Tibial artery (tissue), 4 donors: ENCODE measurements around the gene ZSCAN10.
"Not testable (repeated sequence)": the region's sequence is repeated elsewhere in the genome, so short reads cannot be mapped to it uniquely, and the experiment has no call there.

ENCODE experiments used
- DNase-seq, 2 donors: peaks; one replicate each; pipeline ENCODE4 v3.0.0-alpha.2; 2019
- H3K27ac ChIP-seq, 2 donors: fragments of 200-600 bp; sonication (generic) in 1 of 2; 1 replicate in 1 of 2; 2 replicates in 1 of 2; pipeline ENCODE4 v1.5.1; 2018 to 2019; ENCODE audit warnings: mild to moderate bottlenecking in 1 of 2
- H3K27me3 ChIP-seq, 2 donors: fragments of 200-600 bp; sonication (generic) in 1 of 2; one replicate each; pipeline versions ENCODE4 v1.5.1 to v1.6.0; 2016 to 2019
- H3K36me3 ChIP-seq, 3 donors: fragments of 200-600 bp; sonication (generic) in 2 of 3; one replicate each; pipeline ENCODE4 v1.5.1; 2016 to 2019; ENCODE audit warnings: mild to moderate bottlenecking in 2 of 3
- H3K4me1 ChIP-seq, 4 donors: fragments of 200-600 bp; sonication (generic) in 2 of 4; 1 replicate in 3 of 4; 2 replicates in 1 of 4; pipeline ENCODE4 v1.5.1; 2016 to 2019
- H3K4me3 ChIP-seq, 2 donors: fragments of 200-600 bp; sonication (generic) in 1 of 2; 1 replicate in 1 of 2; 2 replicates in 1 of 2; pipeline ENCODE4 v1.5.1; 2018 to 2019; ENCODE audit warnings: mild to moderate bottlenecking in 2 of 2
- H3K9me3 ChIP-seq, 3 donors: fragments of 200-600 bp; sonication (generic) in 1 of 3; one replicate each; pipeline ENCODE4 v1.5.1; 2016 to 2019
- intact Hi-C: fragments of 100-400 bp; cut with DNase I; formaldehyde crosslinking; loops from one replicate; pipeline ENCODE4 v1.15.0; 2023; ENCODE audit warnings: low total_unique reads
- TF ChIP-seq, protein P1 (sequence below), 2 experiments: fragments of 200-600 bp in 1 of 2; fragments of 450-650 bp in 1 of 2; IDR thresholded peaks; one replicate each; pipeline ENCODE4 v1.5.1; 2017 to 2019; ENCODE audit warnings: antibody characterized with exemption in 2 of 2, mild to moderate bottlenecking in 1 of 2, moderate library complexity in 1 of 2

Gene ZSCAN10

GRCh38 chr16:3076577-3076976 is 22.5 kb downstream of the ZSCAN10 start:
- H3K4me1 ChIP-seq, result no peaks in the 10 kb centered on the region
- no peaks in the 10 kb centered on the region for H3K36me3 ChIP-seq
- no peaks in the 10 kb centered on the region for H3K9me3 ChIP-seq
- intact Hi-C loops, result no loop called here
- H3K27me3 ChIP-seq, result peaks cover 0 to 17% of the 10 kb centered on the region in 2 donors
- H3K4me3 ChIP-seq, result no peak overlapping the region
- TF ChIP-seq, protein P1, sequence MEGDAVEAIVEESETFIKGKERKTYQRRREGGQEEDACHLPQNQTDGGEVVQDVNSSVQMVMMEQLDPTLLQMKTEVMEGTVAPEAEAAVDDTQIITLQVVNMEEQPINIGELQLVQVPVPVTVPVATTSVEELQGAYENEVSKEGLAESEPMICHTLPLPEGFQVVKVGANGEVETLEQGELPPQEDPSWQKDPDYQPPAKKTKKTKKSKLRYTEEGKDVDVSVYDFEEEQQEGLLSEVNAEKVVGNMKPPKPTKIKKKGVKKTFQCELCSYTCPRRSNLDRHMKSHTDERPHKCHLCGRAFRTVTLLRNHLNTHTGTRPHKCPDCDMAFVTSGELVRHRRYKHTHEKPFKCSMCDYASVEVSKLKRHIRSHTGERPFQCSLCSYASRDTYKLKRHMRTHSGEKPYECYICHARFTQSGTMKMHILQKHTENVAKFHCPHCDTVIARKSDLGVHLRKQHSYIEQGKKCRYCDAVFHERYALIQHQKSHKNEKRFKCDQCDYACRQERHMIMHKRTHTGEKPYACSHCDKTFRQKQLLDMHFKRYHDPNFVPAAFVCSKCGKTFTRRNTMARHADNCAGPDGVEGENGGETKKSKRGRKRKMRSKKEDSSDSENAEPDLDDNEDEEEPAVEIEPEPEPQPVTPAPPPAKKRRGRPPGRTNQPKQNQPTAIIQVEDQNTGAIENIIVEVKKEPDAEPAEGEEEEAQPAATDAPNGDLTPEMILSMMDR (IDR thresholded peaks at IDR 0.05), result no peak
- DNase-seq, result no peak
- no peak overlapping the region for H3K27ac ChIP-seq

DNA sequence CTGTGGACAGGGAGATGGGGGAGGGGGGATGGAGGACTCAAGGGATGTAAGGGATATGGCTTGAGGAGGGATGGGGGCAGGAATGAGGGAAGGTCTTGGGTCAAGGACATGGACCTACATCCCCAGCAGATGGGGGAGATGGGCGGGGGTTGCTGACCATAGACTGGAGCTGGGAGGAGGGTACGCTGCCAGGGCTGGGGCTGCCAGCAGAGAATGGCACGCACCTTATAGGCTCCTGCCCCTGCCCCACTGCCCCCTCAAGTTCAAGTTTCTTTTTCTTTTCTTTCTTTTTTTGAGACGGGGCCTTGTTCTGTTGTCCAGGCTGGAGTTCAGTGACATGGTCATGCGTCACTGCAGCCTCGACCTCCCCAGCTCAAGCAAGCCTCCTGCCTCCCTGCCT is 23.1 kb downstream of the ZSCAN10 start:
- H3K4me3 ChIP-seq, H3K9me3 ChIP-seq, H3K4me1 ChIP-seq, H3K27ac ChIP-seq, H3K36me3 ChIP-seq, intact Hi-C loops, DNase-seq: not testable (repeated sequence)
- H3K27me3 ChIP-seq, result peaks cover 0 to 17% of the 10 kb centered on the region in 2 donors

DNA sequence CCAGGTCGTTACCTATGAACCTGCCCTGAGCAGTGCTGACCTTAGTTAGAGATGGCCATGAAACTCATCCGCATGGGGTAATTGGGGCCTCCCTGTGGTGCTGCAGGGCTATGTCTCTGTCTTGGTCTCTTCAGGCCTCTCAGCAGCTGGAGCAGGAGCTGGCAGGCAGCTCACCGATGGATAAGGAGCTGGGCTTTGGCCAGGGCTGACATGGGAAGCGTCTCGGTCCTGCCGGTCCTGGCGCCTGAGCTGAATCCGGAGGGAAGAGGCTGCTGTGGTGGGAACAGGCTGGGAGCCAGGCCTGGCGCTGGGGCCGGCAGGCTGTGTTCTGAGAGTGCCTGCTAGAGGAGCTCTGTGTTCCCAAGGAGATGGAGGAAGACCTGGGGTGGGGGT is 23.6 kb downstream of the ZSCAN10 start:
- no peaks in the 10 kb centered on the region for H3K4me1 ChIP-seq
- H3K4me3 ChIP-seq, result no peak overlapping the region
- no peak for DNase-seq
- TF ChIP-seq, protein P1 (IDR thresholded peaks at IDR 0.05), result no peak
- H3K36me3 ChIP-seq, result no peaks in the 10 kb centered on the region
- peaks cover 0 to 17% of the 10 kb centered on the region in 2 donors for H3K27me3 ChIP-seq
- H3K9me3 ChIP-seq, result no peaks in the 10 kb centered on the region
- no peak overlapping the region for H3K27ac ChIP-seq
- intact Hi-C loops, result no loop called here

- Histone ChIP-seq H3K4me3 (no peak overlapping the region), H3K9me3 (no peaks in the 10 kb centered on the region), H3K4me1 (no peaks in the 10 kb centered on the region), H3K27ac (no peak overlapping the region), H3K27me3 (peaks cover 0 to 17% of the 10 kb centered on the region in 2 donors), H3K36me3 (no peaks in the 10 kb centered on the region)
- TF ChIP-seq, protein P1 (IDR thresholded peaks at IDR 0.05), result no peak
- no peak for DNase-seq
- intact Hi-C loops, result no loop called here
These were observed 24.1 kb downstream of the ZSCAN10 start for GRCh38 chr16:3074860-3075522.

DNA sequence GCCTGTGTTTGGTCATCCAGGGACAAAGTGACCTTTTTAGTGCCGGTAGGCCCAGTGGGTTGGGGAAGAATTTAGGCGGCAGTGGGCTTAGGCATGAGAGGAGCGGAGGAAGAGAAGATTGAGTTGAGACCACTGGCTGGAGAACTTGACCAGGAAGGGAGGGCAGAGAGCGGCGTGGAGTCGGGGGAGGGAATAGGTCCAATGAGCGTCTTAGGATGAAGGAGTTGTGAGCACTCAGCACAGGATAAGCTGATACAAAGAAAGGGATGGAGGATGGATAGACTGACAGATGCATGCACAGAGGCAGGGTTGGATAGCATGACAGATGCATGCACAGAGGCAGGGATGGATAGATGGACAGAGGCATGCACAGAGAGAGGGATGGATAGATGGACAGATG is 25.6 kb downstream of the ZSCAN10 start:
- Histone ChIP-seq H3K9me3 (no peaks in the 10 kb centered on the region), H3K4me3 (no peak overlapping the region), H3K27ac (no peak overlapping the region), H3K4me1 (no peaks in the 10 kb centered on the region), H3K36me3 (no peaks in the 10 kb centered on the region), H3K27me3 (peaks cover 0 to 17% of the 10 kb centered on the region in 2 donors)
- DNase-seq, result no peak
- intact Hi-C loops, result no loop called here
- TF ChIP-seq, protein P1 (IDR thresholded peaks at IDR 0.05), result no peak

DNA sequence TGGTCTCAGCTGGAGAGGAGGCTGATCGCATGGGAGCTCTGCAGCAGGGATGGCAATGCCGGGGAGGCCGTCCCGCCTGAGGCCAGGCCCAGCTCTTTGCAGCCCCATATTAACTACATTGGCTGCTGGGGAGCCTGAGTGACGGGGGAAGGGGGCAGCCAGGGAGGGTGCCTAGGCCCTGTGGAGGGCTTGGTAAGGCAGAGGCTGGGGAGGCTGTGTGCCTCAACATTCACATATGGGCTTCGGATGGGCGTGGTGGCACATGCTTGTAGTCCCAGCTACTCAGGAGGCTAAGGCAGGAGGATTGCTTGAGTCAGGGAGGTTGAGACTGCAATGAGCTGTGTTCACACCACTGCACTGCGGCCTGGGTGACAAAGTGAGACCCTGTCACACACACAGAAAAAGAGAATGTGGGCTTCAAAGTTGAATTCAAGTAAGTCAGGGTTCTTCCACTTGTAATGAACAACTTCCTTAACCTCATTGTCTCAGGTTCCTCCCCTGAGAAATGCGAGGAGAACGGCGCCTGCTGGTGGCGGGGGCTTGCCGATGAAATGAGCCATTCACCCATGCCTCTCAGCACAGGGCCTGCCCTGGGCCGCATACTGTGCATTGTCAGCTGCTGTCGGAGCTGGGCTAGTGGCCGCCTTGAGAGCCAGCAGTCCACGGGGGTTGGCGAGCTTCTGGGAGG is 26.4 kb downstream of the ZSCAN10 start:
- H3K27ac ChIP-seq, H3K4me1 ChIP-seq, H3K9me3 ChIP-seq, H3K4me3 ChIP-seq, intact Hi-C loops, DNase-seq, H3K36me3 ChIP-seq: not testable (repeated sequence)
- H3K27me3 ChIP-seq, result peaks cover 0 to 17% of the 10 kb centered on the region in 2 donors

DNA sequence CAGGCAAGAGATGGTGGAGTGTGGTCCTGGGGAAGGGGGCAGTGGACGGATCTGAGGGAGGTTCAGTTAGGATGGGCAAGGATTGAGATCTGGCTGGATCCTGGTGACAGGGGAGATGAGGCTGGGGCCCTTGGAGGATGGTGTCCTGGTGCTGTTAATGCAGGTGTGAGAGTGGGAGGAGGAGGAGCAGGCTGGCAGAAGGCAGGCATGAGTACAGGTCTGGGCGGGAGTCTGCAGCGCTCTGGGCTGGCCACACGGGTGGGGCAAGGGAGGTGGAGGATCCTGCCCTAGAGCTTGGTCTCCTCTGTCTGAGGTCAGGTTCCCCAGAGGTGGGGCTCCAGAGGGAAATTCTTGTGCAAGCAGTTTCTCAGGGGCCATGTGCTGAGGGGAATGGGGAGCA is 26.9 kb downstream of the ZSCAN10 start:
- peaks cover 0 to 17% of the 10 kb centered on the region in 2 donors for H3K27me3 ChIP-seq
- H3K27ac ChIP-seq, H3K4me3 ChIP-seq, H3K9me3 ChIP-seq, H3K4me1 ChIP-seq, DNase-seq, intact Hi-C loops, H3K36me3 ChIP-seq: not testable (repeated sequence)
